Mononuclear cell (primary cell): ENCODE results near the gene DOK1. TPM values are rescaled to one million over a fixed set of nuclear protein-coding genes. Genes with fewer than 3 reads are reported as not detected.

ENCODE experiments used
- H3K27me3 ChIP-seq: 2 replicates; pipeline ENCODE4 v1.6.0; 2011; ENCODE audit warnings: low read length, control low read depth; ENCODE audit not compliant: insufficient read depth
- H3K4me1 ChIP-seq: 2 replicates; pipeline ENCODE4 v1.5.1; 2011; ENCODE audit warnings: mild to moderate bottlenecking, low read length, control low read depth; ENCODE audit not compliant: insufficient read depth
- H3K4me3 ChIP-seq: 2 replicates; pipeline ENCODE4 v1.5.1; 2011; ENCODE audit warnings: mild to moderate bottlenecking, low read length, moderate library complexity
- H3K9me3 ChIP-seq: 2 replicates; pipeline ENCODE4 v1.5.1; 2011; ENCODE audit warnings: low read depth, mild to moderate bottlenecking, control low read depth, low read length
- total RNA-seq: library from RNA; depleted of rRNA; stranded (reverse); fragments of >200 nt; gene quantifications from one replicate; pipeline ENCODE4 v1.2.3, GENCODE V29; 2012

Gene DOK1
- total RNA-seq, 1 donor = 2.9 TPM

GRCh38 chr2:74585406-74586185 is 31.1 kb downstream of the DOK1 start:
- H3K27me3 ChIP-seq = peaks cover 1% of the 10 kb centered on the region
- H3K4me1 ChIP-seq = peaks cover 29% of the 10 kb centered on the region
- H3K4me3 ChIP-seq = no peak overlapping the region
- no peaks in the 10 kb centered on the region for H3K9me3 ChIP-seq

GRCh38 chr2:74587664-74588277 is 33.3 kb downstream of the DOK1 start:
- H3K4me3 ChIP-seq = no peak overlapping the region
- peaks cover 8% of the 10 kb centered on the region for H3K27me3 ChIP-seq
- no peaks in the 10 kb centered on the region for H3K9me3 ChIP-seq
- H3K4me1 ChIP-seq = peaks cover 29% of the 10 kb centered on the region

GRCh38 chr2:74588664-74589063 is 34.1 kb downstream of the DOK1 start:
- Histone ChIP-seq H3K4me1 (peaks cover 25% of the 10 kb centered on the region), H3K4me3 (no peak overlapping the region), H3K27me3 (peaks cover 14% of the 10 kb centered on the region), H3K9me3 (no peaks in the 10 kb centered on the region)

- Histone ChIP-seq H3K27me3 (peaks cover 30% of the 10 kb centered on the region), H3K9me3 (no peaks in the 10 kb centered on the region), H3K4me1 (no peaks in the 10 kb centered on the region), H3K4me3 (no peak overlapping the region)
These were observed 39.6 kb downstream of the DOK1 start for GRCh38 chr2:74593826-74594772.

GRCh38 chr2:74596584-74596983 is 42.1 kb downstream of the DOK1 start:
- no peaks in the 10 kb centered on the region for H3K4me1 ChIP-seq
- H3K4me3 ChIP-seq = no peak overlapping the region
- no peaks in the 10 kb centered on the region for H3K9me3 ChIP-seq
- peaks cover 30% of the 10 kb centered on the region for H3K27me3 ChIP-seq

GRCh38 chr2:74597410-74597809 is 42.9 kb downstream of the DOK1 start:
- H3K27me3 ChIP-seq = peaks cover 32% of the 10 kb centered on the region
- no peak overlapping the region for H3K4me3 ChIP-seq
- no peaks in the 10 kb centered on the region for H3K9me3 ChIP-seq
- no peaks in the 10 kb centered on the region for H3K4me1 ChIP-seq

- Histone ChIP-seq H3K9me3 (no peaks in the 10 kb centered on the region), H3K4me3 (no peak overlapping the region), H3K27me3 (peaks cover 33% of the 10 kb centered on the region), H3K4me1 (no peaks in the 10 kb centered on the region)
These were observed 45.2 kb downstream of the DOK1 start for GRCh38 chr2:74599676-74600075.

DNA sequence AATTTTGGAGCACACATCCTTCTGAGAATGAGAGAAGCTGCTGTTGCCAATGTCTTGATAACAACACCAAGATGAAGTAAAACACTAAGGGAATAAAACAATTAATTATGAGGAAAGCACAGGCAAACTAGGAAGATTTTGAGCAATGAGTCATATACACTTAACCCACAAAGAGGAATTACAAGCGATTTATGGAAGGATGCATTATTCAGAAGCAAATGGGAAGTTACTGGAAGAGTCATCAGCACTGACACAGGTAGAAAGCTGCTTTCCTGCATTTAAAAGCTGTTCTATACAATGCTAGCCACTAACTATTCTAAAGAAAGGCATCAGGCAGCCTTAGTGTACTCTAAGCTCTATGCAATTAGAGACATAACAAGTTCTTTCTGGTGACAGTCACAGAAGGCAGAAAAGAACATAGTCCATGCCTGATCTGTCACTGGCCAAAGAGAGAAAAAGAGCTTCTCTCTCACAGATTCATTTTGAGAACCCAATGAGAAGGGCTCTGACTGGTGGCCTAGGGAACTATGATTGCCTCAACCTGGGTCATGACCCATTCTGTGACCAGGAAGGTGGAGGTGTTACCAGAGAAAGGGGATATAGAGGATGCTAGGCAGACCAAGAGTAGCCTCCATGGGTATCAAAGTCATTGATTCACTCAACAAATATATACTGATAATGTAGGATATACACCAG is 48.2 kb downstream of the DOK1 start:
- H3K4me3 ChIP-seq = no peak overlapping the region
- peaks cover 26% of the 10 kb centered on the region for H3K27me3 ChIP-seq
- no peaks in the 10 kb centered on the region for H3K4me1 ChIP-seq
- no peaks in the 10 kb centered on the region for H3K9me3 ChIP-seq

DNA sequence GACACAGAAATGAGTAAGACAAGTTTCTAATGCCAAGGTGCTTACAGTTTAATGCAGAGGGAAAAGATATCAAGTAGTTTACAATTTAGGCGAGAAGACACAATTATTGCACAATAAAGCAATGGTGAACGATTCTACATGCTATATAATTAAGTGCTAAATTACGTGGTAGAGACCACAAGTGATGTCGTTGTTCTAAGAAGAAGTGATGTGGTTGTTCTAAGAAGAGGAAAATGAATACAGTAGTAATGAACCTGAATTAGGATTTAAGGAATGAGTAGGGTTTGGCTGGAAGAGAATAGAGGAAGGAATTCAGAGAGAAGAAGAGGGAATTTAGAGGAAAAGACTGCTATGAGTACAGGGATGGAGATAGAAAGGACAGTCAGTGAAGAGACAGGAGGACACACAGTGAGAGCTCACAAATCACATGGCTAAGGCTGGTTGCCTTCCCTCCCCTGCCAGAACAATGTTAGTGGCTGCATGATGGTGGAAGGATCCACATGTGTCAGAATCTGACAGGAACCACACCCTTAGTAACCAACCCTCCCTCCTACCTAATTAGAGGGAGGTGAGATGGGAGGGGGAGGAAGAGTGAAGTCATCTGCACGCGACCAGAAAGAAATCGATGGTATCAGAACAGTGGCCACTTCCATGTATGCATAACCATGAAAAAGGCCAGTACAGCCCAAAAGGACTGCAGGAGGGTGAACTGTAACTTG is 48.9 kb downstream of the DOK1 start:
- H3K4me3 ChIP-seq = no peak overlapping the region

GRCh38 chr2:74606927-74607326 is 52.4 kb downstream of the DOK1 start:
- no peak overlapping the region for H3K4me3 ChIP-seq
- H3K4me1 ChIP-seq = no peaks in the 10 kb centered on the region

More for the DNA sequence above, 48.9 kb downstream of the DOK1 start:
- H3K27me3 ChIP-seq = peaks cover 27% of the 10 kb centered on the region
- no peaks in the 10 kb centered on the region for H3K9me3 ChIP-seq
- no peaks in the 10 kb centered on the region for H3K4me1 ChIP-seq

More at GRCh38 chr2:74606927-74607326, 52.4 kb downstream of the DOK1 start:
- H3K27me3 ChIP-seq = peaks cover 27% of the 10 kb centered on the region
- no peaks in the 10 kb centered on the region for H3K9me3 ChIP-seq

Other genes with a start within 250 kb of the DOK1 start
- gene SLC4A5, start 211.3 kb upstream of the DOK1 start, total RNA-seq = 6.7 TPM
- 41.8 TPM for gene DCTN1, start 174.4 kb upstream of the DOK1 start, total RNA-seq
- gene C2orf81, start 133.1 kb upstream of the DOK1 start, total RNA-seq = 0.94 TPM
- gene WDR54, start 133.0 kb upstream of the DOK1 start, total RNA-seq = 9.3 TPM
- gene RTKN, start 112.8 kb upstream of the DOK1 start, total RNA-seq = 0.31 TPM
- 15.3 TPM for gene INO80B, start 99.6 kb upstream of the DOK1 start, total RNA-seq
- gene WBP1, start 96.3 kb upstream of the DOK1 start, total RNA-seq = 18.5 TPM
- 17.1 TPM for gene MOGS, start 89.3 kb upstream of the DOK1 start, total RNA-seq
- 8.3 TPM for gene MRPL53, start 82.0 kb upstream of the DOK1 start, total RNA-seq
- gene CCDC142, start 71.7 kb upstream of the DOK1 start, total RNA-seq = 8.3 TPM
- gene TTC31, start 71.6 kb upstream of the DOK1 start, total RNA-seq = 14.0 TPM
- 0.21 TPM for gene LBX2, start 55.1 kb upstream of the DOK1 start, total RNA-seq
- 12.1 TPM for gene PCGF1, start 47.0 kb upstream of the DOK1 start, total RNA-seq
- gene TLX2, start 40.3 kb upstream of the DOK1 start, total RNA-seq = 0.10 TPM
- gene DQX1, start 28.5 kb upstream of the DOK1 start, total RNA-seq = not detected
- 115 TPM for gene AUP1, start 25.0 kb upstream of the DOK1 start, total RNA-seq
- 17.9 TPM for gene HTRA2, start 24.8 kb upstream of the DOK1 start, total RNA-seq
- 3.9 TPM for gene LOXL3, start 778 bp upstream of the DOK1 start, total RNA-seq
- gene M1AP, start 93.6 kb downstream of the DOK1 start, total RNA-seq = 0.31 TPM
- 2.0 TPM for gene SEMA4F, start 99.5 kb downstream of the DOK1 start, total RNA-seq